Stimulated activated CD4-positive, alpha-beta T cell treated with anti-CD3 and anti-CD28 coated beads, TNF-alpha, amount 100 ng/mL, for 4 hours (primary cell): ENCODE data around the gene DIAPH2.
"Not testable (repeated sequence)": the region's sequence is repeated elsewhere in the genome, so short reads cannot be mapped to it uniquely, and the experiment has no call there.

Experiments
- DNase-seq, 3 experiments: peaks; one replicate each; pipeline ENCODE4 v3.0.0-alpha.2; 2020; ENCODE audit warnings: low read depth in 3 of 3

The DIAPH2 gene

DNA sequence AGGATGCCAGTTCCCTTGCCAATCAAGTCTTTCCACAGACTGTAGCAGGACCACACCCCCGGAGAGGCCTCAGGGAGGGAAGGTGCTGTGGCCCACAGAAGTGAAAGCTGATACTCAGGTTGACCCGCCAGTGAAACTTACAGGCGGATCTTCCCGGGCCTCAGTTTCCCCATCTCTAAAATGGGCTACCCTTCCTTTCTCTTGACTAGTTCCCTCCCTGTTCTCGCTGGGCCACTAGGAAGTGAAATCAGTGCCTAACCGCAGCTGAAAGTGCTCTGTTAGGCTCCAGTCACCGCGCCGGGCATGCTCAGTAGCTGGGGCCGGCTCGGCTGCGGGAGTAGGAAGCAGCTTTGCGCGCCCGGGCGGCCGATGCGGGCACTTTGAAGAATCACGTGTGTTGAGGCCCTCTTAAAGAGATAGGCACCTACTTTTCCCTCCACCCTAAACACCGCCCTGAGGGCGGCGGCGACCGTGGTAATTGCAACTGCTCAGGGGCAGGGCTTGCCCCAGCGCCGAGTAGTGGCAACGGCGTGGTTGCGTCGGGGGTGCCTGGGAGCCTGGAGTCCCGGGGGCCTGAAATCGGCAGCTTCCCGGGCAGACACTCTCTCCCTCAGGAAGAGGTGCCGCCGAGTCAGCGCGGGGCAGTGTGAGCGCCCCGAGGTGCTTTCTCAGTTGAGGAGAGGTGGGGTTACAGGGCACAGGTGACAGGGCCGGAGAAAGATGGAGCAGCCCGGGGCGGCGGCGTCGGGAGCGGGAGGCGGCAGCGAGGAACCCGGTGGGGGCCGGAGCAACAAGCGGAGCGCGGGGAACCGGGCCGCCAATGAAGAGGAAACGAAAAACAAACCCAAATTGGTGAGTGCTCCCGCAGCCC is at the start of gene DIAPH2:
Gene DIAPH2, plus strand, starts transcription at position 504 of the 871 bp plus-strand sequence.
- DNase-seq = peak; percentile 20 to 52 (median 37)

- DNase-seq = no peak
Observed at GRCh38 chrX:96650023-96650422, 34.6 kb upstream of the DIAPH2 start.

- DNase-seq = no peak
Observed at GRCh38 chrX:96655947-96656623, 28.6 kb upstream of the DIAPH2 start.

DNA sequence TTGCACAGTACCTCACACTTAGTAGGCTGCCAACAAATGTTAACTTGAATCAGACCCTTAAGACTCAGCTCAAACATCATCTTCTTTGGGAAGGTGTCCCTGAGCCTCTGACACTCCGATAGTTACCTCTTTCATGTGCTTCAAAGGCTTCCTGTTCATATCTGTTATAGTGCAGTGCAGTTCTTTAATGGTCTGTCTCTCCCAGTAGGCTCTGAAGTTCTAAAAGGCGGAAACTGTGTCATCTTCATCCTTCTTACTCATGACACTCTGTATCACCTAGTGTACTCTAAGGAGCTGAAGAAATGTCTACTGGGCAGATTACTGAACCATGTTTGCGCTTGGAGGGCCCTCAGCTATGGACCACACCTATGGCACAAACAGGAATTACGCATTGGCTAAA is 2.1 kb upstream of the DIAPH2 start:
- DNase-seq = no peak

DNA sequence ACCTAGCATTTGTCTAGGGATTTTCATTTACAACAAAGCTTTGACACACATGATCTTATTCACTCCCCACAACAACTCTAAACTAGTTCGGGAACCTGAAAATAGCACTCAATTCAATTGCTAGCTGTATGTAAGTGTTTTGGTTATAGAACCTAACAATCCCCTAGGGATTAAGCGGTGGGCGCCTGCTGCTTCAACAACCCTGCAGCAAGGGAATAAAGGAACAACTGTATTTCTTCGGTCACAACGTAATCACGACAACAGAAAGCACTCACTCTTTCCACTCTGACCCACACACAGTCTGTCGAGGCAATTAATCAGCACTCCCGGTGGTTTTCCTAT is 674 bp upstream of the DIAPH2 start:
- DNase-seq = no peak

DNA sequence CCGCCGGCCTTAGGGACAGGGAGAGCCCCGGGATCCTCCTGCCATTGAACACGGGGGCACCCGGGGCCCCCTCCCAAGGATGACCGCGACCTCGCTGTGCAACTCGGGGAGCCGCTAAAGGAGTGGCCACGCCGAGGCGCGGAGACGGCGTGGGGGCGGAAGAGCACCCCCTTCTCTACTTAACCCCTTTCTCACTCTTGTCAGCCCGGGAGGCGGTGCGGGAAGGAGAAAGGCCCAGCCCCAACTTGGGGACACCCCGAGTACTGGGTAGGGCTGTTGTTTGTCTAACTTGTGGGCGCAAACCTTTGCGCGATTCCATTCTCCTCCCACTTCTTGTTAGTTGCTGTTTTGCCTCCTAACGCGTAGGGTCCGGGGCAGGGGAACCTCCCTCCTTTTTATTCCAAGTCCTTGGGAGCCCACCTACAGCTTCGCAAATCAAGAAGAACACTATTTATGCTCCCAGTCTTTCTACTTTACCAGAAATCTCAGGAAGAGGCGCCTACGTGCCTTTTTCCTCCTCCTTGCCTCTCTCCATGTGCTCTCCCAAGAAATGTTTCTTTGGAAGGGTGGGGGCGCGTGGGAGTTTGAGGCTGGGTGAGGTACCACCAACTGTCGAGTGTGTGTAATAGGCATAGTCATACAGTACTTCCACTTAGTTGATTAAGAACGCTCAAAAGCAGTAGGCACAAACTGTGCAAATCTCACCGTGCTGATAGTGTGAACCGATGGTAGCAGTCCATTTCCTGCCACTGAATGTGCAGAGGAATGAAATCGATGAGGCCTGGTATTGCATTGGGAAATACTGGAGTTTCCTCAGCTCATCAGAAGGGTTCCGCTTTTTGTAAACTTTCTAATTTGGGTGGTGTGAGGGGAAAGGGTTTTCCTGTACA is 813 bp downstream of the DIAPH2 start:
- peak in 2 of 3 experiments; percentile 1 to 16 for DNase-seq

DNA sequence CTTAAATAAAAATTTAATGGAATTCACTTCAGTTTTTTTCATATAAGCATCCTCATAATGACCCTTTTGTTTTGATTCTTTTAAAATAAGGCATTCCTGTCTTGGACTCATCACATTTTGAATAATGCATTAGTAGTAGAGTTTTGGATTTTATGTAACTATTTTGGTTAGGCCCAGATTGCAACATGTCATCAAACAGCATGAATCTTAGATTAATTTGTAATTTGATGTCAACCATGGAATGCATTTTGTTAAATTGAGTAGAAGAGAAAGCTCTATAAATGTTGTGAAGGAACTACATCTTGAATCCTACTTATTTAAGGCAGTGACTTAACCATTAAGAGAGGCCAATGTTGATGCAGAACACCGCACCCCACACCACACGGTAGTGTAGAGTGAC is 3.1 kb downstream of the DIAPH2 start:
- DNase-seq = no peak

- no peak for DNase-seq
Observed at GRCh38 chrX:96688789-96689188, 4.1 kb downstream of the DIAPH2 start.

DNA sequence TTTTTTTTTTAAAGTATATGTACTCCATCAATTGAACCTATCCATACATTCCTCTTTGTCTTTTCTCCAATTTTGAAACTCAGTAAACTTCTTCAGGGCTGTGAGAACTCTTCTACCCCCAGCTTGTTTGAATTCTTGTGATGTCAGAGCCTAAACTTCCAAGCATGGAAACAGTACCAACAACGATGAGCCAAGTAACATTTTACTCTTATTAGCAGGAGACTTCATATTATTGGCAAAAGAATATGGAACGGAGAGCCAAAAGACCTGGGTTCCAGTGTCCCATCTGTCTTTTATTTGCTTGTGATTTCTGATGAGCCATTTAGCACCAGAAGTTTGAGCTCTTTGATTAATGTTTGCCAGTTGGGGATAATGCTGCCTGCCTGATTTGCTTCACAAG is 5.3 kb downstream of the DIAPH2 start:
- no peak for DNase-seq

DNA sequence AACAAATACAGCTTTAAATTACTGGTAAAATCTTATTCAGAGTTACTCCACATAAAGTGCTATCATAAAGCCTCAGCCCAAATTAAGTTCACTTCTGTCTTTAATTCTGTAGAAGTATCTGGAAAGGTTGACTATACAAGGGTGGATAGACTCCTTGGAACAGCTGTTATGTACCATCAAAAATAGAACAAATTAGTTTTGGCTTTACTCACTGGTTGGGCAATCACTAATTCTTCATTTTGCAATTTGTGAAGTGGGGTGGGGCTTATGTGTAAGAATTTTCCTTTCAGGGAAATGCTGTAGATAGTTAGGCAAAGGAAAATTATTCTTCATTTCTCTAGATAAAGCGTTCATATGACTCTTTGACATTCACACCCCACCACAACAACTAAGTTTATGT is 7.8 kb downstream of the DIAPH2 start:
- no peak for DNase-seq

DNA sequence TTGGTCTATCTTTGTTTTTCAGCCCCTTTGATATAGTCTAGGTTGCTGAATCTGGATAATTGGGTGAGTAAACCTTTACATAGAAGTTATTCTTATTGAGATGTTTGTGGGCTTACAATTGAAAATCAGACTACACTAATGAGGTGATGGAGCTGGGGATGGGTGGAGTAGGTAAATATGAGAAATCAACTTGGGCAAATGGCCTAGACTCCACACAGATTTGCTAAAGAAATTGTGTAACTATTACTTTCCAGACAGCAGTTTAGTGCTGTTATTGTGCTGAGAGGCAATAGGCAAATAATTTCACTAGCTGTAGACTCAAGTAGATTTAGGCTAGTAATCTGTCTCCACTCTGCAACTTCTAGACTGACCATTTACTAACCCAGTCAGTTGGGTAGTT is 8.2 kb downstream of the DIAPH2 start:
- no peak for DNase-seq

DNA sequence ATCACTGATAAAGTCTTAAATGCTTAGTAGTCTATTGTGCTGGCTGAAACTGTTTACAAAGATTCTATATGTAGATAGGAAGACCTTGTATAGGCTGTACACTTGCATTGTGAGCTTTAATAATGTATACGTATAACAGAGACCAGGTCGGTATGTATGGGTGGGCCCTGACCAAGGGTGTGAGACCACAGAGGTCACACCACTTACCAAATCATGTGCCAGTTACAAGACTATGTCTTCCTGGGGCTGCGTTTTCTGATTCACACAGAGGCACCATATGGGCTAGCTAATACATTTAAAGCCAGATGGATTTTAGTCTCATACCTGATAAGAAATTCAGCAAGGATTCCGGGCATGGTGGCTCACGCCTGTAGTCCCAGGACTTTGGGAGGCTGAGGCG is 8.8 kb downstream of the DIAPH2 start:
- DNase-seq = no peak

- DNase-seq = no peak
Observed at GRCh38 chrX:96696462-96696861, 11.8 kb downstream of the DIAPH2 start.

DNA sequence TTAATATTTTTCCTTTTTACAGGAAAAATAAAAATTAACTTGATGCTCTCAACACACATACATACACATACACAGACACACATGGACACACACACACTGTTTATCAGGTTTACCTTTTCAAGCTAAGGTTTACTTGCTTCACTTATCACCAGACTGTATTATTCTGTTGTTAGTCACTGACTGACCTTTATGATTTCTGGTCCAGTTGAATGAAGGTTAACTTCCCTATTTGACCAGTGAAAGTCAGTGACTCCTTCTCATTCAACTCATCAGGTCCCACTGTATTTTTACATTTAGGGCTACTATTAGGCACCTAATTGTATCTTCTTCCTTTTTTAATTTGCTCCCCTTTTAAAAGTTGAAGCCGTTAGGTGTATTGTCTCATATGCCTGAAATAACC is 16.0 kb downstream of the DIAPH2 start:
- DNase-seq = no peak

GRCh38 chrX:96703379-96703778 is 18.7 kb downstream of the DIAPH2 start:
- DNase-seq = no peak

DNA sequence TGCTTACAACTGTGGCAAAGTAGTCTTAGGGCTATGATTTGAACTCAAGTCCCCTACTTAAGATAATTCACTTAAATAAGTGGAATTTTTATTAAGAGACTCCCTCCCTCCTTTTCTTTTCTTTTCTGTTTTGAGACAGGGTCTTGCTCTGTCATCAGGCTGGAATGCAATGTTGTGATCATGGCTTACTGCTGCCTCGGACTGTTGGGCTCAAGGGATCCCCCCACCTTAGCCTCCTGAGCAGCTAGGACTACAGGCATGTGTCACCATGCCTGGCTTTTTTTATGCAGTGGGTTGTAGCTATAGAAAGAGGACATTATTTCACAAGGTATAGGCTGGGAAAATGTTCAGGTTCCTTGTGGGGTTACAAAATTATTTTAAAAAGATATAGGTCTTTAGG is 19.2 kb downstream of the DIAPH2 start:
- no peak for DNase-seq

DNA sequence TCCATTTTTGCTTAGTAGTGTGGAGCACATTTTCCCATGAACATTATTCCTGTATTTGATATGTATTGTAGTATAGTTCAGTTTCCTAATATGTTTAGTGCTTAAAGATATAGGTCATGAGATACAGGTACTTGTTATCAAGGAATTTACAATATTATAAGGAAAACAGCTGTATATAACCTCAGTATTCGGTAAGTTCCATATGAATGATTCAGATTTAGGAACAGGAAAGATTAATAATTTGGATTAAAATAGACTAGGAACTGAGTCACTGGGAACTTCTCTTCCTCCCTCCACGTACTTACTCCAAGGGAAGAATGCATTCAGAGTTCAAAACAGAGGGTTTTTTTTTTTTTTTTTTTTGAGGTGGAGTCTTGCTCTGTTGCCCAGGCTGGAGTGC is 20.0 kb downstream of the DIAPH2 start:
- no peak for DNase-seq

DNA sequence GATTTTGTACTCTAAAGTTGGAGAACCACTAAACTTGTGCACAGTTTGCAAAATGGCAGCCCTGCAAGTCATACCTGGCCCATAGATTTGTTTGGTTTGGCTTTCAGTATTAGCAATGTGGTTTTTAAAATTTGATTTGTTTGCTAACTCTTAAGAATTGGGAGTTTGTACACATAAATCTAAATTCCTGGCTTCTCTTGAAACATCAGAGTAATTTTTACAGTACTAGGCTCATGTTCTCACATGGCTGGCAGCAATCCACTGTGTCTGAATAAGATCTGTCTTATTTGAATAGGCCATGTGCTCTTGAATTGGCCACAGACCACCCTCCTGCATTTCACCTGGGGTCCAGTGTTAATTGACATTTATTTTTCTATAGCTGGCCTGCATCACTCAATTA is 21.3 kb downstream of the DIAPH2 start:
- no peak for DNase-seq

- no peak for DNase-seq
Observed at GRCh38 chrX:96707804-96708203, 23.2 kb downstream of the DIAPH2 start.

- DNase-seq = no peak
Observed at GRCh38 chrX:96710031-96710430, 25.4 kb downstream of the DIAPH2 start.

DNA sequence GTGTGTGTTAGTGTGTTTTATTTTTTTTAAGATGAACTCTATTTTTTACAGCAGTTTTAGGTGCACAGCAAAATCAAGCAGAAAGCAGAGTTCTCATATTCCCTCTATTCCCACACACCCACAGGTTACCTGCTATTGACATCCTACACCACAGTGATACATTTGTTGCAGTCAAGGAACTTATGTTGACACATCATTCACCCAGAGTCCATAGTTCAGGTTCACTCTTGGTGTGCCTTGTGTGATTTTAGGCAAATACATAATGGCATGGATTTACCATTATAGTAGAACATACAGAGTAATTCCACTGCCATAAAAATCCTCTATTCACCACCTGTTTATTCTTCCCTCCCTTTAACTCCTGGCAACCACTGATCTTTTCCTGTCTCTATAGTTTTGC is 28.7 kb downstream of the DIAPH2 start:
- no peak for DNase-seq

DNA sequence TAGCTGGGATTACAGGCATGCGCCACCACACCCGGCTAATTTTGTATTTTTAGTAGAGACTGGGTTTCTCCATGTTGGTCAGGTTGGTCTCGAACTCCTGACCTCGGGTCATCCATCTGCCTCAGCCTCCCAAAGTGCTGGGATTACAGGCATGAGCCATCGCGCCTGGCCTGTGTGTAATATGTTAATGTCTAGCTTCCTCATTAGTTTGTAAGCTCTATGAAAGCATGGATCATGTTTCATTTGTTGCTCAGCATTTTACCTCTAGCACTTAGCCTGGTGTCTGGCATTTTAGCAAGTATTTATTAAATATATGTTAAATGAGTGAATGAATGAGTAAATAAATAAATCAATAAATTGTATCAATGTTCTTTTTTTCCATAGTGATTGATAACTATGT is 29.8 kb downstream of the DIAPH2 start:
- DNase-seq = not testable (repeated sequence)
